HepG2 (cell line): ENCODE measurements around the gene PKD2L1. TPM values are rescaled to one million over a fixed set of nuclear protein-coding genes. Genes with fewer than 3 reads are reported as not detected.

ENCODE experiments used
- CEBPB ChIP-seq: IDR thresholded peaks from 2 replicates; pipeline ENCODE4 v1.6.1; 2011; ENCODE audit warnings: low read depth, low read length, improper control_type of control experiment, borderline replicate concordance
- CERS6 ChIP-seq: sonication (generic); formaldehyde crosslinking; IDR thresholded peaks from 2 replicates; pipeline ENCODE4 v1.5.0; 2020; ENCODE audit warnings: missing genetic modification reagents
- ELF1 ChIP-seq: sonication (generic); formaldehyde crosslinking; IDR thresholded peaks from 2 replicates; pipeline ENCODE4 v1.4.0; 2020; ENCODE audit warnings: missing genetic modification reagents
- FOXP1 ChIP-seq, 2 experiments: fragments of 450-650 bp in 1 of 2; IDR thresholded peaks; 2 replicates each; pipeline ENCODE4 v1.6.1; 2017 to 2018; ENCODE audit warnings: antibody characterized with exemption in 1 of 2
- HNRNPUL1 ChIP-seq: fragments of 200-400 bp; formaldehyde crosslinking; IDR thresholded peaks from 2 replicates; pipeline ENCODE4 v1.6.1; 2017; ENCODE audit warnings: low read depth, mild to moderate bottlenecking, low read length, moderate library complexity
- KMT2A ChIP-seq: sonication (generic); formaldehyde crosslinking; IDR thresholded peaks from 2 replicates; pipeline ENCODE4 v1.4.0; 2020; ENCODE audit warnings: missing genetic modification reagents
- NFKB2 ChIP-seq: sonication (generic); formaldehyde crosslinking; IDR thresholded peaks from 2 replicates; pipeline ENCODE4 v1.4.0; 2020; ENCODE audit warnings: missing genetic modification reagents, borderline replicate concordance
- POLR2AphosphoS2 ChIP-seq: IDR thresholded peaks from 2 replicates; pipeline ENCODE4 v1.6.1; 2011; ENCODE audit warnings: low read depth, low read length, improper control_type of control experiment
- RNF2 ChIP-seq: fragments of 450-650 bp; conservative IDR thresholded peaks from 2 replicates; pipeline ENCODE4 v1.6.1; 2016; ENCODE audit warnings: low read depth
- SP2 ChIP-seq: sonication (generic); formaldehyde crosslinking; IDR thresholded peaks from 2 replicates; pipeline ENCODE4 v1.5.1; 2020; ENCODE audit warnings: mild to moderate bottlenecking, missing genetic modification reagents
- THAP7 ChIP-seq: sonication (generic); formaldehyde crosslinking; IDR thresholded peaks from 2 replicates; pipeline ENCODE4 v1.8.1; 2023; ENCODE audit warnings: mild to moderate bottlenecking, missing genetic modification reagents
- TRAFD1 ChIP-seq: sonication (generic); formaldehyde crosslinking; IDR thresholded peaks from 2 replicates; pipeline ENCODE4 v1.5.1; 2020; ENCODE audit warnings: missing genetic modification reagents, mild to moderate bottlenecking, borderline replicate concordance
- ZFP62 ChIP-seq: sonication (generic); formaldehyde crosslinking; IDR thresholded peaks from 2 replicates; pipeline ENCODE4 v1.4.0; 2020; ENCODE audit warnings: missing genetic modification reagents
- ZNF10 ChIP-seq: sonication (generic); formaldehyde crosslinking; IDR thresholded peaks from 2 replicates; pipeline ENCODE4 v1.4.0; 2020; ENCODE audit warnings: mild to moderate bottlenecking, low read depth, missing genetic modification reagents, borderline replicate concordance
- ZNF549 ChIP-seq: sonication (generic); formaldehyde crosslinking; IDR thresholded peaks from 2 replicates; pipeline ENCODE4 v1.5.0; 2020; ENCODE audit warnings: missing genetic modification reagents
- ZNF574 ChIP-seq: sonication (generic); formaldehyde crosslinking; IDR thresholded peaks from 2 replicates; pipeline ENCODE4 v1.4.0; 2020; ENCODE audit warnings: missing genetic modification reagents
- ZNF7 ChIP-seq: IDR thresholded peaks from 2 replicates; pipeline ENCODE4 v1.6.1; 2016; ENCODE audit warnings: missing biosample characterization, missing genetic modification reagents
- ZNF709 ChIP-seq: sonication (generic); formaldehyde crosslinking; IDR thresholded peaks from 2 replicates; pipeline ENCODE4 v1.5.0; 2020; ENCODE audit warnings: mild to moderate bottlenecking, missing genetic modification reagents
- ZNF879 ChIP-seq: sonication (generic); formaldehyde crosslinking; IDR thresholded peaks from 2 replicates; pipeline ENCODE4 v1.8.1; 2023; ENCODE audit warnings: missing genetic modification reagents
- ZSCAN31 ChIP-seq: sonication (generic); formaldehyde crosslinking; IDR thresholded peaks from 2 replicates; pipeline ENCODE4 v1.5.0; 2020; ENCODE audit warnings: low read depth, mild to moderate bottlenecking, missing genetic modification reagents
- polyA plus RNA-seq, 8 experiments: library from polyadenylated mRNA; depleted of rRNA in 3 of 8; stranded (reverse) in 7 of 8; unstranded in 1 of 8; fragments of >200 nt; fragmentation: Illumina TruSeq in 4 of 8; extraction: Trizol in 4 of 8; gene quantifications; 2 replicates each; pipeline versions ENCODE4 v1.2.1 to v1.2.3, GENCODE V29; 2011 to 2016; ENCODE audit warnings: low read depth in 4 of 8, missing spikeins in 1 of 8, mixed read lengths in 1 of 8; ENCODE audit not compliant: insufficient read depth in 1 of 8
- total RNA-seq, 5 experiments: library from RNA; depleted of rRNA; stranded (reverse); fragments of >200 nt; fragmentation: Illumina TruSeq; extraction: Trizol; gene quantifications; 2 replicates each; pipeline ENCODE4 v1.2.3, GENCODE V29; 2016; ENCODE audit warnings: low read depth in 1 of 5

Gene PKD2L1
- total and polyA plus RNA-seq, 2 of the 13 experiments (the other 11 are each of a cell fraction or from before 2014, with no cell fraction given): 0.07 to 0.15 TPM

- no peak for TF ChIP-seq CERS6
- TF ChIP-seq HNRNPUL1: no peak
- no peak for TF ChIP-seq THAP7 (CRISPR knock-in tag)
- 0 out of 2 replicates have a peak, but pooled peaks have one; percentile 89 for TF ChIP-seq ZNF10 (CRISPR knock-in tag)
- no peak for TF ChIP-seq ZNF879 (CRISPR knock-in tag)
- no peak for TF ChIP-seq RNF2
- TF ChIP-seq KMT2A: no peak
- TF ChIP-seq FOXP1 (IDR thresholded peaks at IDR 0.05): no peak
- TF ChIP-seq FOXP1 (CRISPR knock-in tag; IDR thresholded peaks at IDR 0.05): no peak
- TF ChIP-seq ZNF709 (CRISPR knock-in tag): peak; percentile 59; the same call in 1 of the 2 replicates
- no peak for TF ChIP-seq ZNF7 (CRISPR knock-in tag)
- peak; percentile 79; the same call in 1 of the 2 replicates for TF ChIP-seq ELF1 (CRISPR knock-in tag)
- peak; percentile 68; the same call in 1 of the 2 replicates for TF ChIP-seq ZSCAN31 (CRISPR knock-in tag)
- no peak for TF ChIP-seq ZFP62 (CRISPR knock-in tag)
- peak; percentile 92; the same call in 1 of the 2 replicates for TF ChIP-seq NFKB2 (CRISPR knock-in tag)
- no peak for TF ChIP-seq SP2
- TF ChIP-seq ZNF574 (CRISPR knock-in tag): peak; percentile 83
- 0 out of 2 replicates have a peak, but pooled peaks have one; percentile 25 for TF ChIP-seq TRAFD1 (CRISPR knock-in tag)
- no peak for TF ChIP-seq CEBPB
- 0 out of 2 replicates have a peak, but pooled peaks have one; percentile 15 for TF ChIP-seq ZNF549
- no peak for TF ChIP-seq POLR2AphosphoS2
These were observed 43.7 kb downstream of the PKD2L1 start, which contains the start of gene BLOC1S2 (continued) for GRCh38 chr10:100286051-100287033.
